H1 (cell line): ENCODE results near the gene SLC12A8. TPM values are rescaled to one million over a fixed set of nuclear protein-coding genes. Genes with fewer than 3 reads are reported as not detected.

Experiments
- CTBP2 ChIP-seq: IDR thresholded peaks from 2 replicates; pipeline ENCODE4 v1.7.0; 2011; ENCODE audit warnings: borderline replicate concordance, mild to moderate bottlenecking, moderate library complexity, mixed read lengths, low read length; ENCODE audit not compliant: insufficient read depth, insufficient read length
- EGR1 ChIP-seq: IDR thresholded peaks from 2 replicates; pipeline ENCODE4 v1.6.1; 2011; ENCODE audit warnings: low read depth, low read length, borderline replicate concordance
- POLR2AphosphoS5 ChIP-seq: IDR thresholded peaks from 2 replicates; pipeline ENCODE4 v1.6.1; 2011; ENCODE audit warnings: low read depth, low read length
- TAF7 ChIP-seq: optimal IDR thresholded peaks from 2 replicates; pipeline ENCODE3; 2011; ENCODE audit warnings: low read depth, mild to moderate bottlenecking, inconsistent platforms, low read length, moderate library complexity, borderline replicate concordance
- TCF12 ChIP-seq: IDR thresholded peaks from 2 replicates; pipeline ENCODE4 v1.6.1; 2011; ENCODE audit warnings: low read depth, mild to moderate bottlenecking, low read length
- polyA plus RNA-seq, 7 experiments: library from polyadenylated mRNA; depleted of rRNA in 3 of 7; stranded (reverse) in 5 of 7; unstranded in 2 of 7; fragments of >200 nt in 5 of 7; fragments of 200-250 nt in 2 of 7; gene quantifications; 1 replicate in 5 of 7; 2 replicates in 1 of 7; 4 replicates in 1 of 7; pipeline versions ENCODE4 v1.2.1 to v1.2.3, GENCODE V29; 2011 to 2013; ENCODE audit warnings: missing spikeins in 2 of 7, mixed read lengths in 2 of 7
- total RNA-seq: library from RNA; stranded (reverse); fragmentation: NEBNext Ultra II Directional; extraction: Animal tissue kit (Norgen Biotek cat#: 25700); gene quantifications from 2 replicates; pipeline ENCODE4 v1.2.1, GENCODE V29; 2021
- TF ChIP-seq, protein P1 (sequence below), 3 experiments: IDR thresholded peaks; 1 replicate in 2 of 3; 2 replicates in 1 of 3; pipeline versions ENCODE4 v1.5.1 to v1.6.1; 2011; ENCODE audit warnings: low read length in 3 of 3, mild to moderate bottlenecking in 3 of 3, inconsistent platforms in 2 of 3, low read depth in 1 of 3, moderate library complexity in 1 of 3; ENCODE audit not compliant: insufficient read depth in 1 of 3; ENCODE audit errors: control extremely low read depth in 1 of 3

The SLC12A8 gene
- total and polyA plus RNA-seq, 2 of the 8 experiments (the other 6 are each of a cell fraction or from before 2014, with no cell fraction given) = 13.7 to 14.4 TPM

DNA sequence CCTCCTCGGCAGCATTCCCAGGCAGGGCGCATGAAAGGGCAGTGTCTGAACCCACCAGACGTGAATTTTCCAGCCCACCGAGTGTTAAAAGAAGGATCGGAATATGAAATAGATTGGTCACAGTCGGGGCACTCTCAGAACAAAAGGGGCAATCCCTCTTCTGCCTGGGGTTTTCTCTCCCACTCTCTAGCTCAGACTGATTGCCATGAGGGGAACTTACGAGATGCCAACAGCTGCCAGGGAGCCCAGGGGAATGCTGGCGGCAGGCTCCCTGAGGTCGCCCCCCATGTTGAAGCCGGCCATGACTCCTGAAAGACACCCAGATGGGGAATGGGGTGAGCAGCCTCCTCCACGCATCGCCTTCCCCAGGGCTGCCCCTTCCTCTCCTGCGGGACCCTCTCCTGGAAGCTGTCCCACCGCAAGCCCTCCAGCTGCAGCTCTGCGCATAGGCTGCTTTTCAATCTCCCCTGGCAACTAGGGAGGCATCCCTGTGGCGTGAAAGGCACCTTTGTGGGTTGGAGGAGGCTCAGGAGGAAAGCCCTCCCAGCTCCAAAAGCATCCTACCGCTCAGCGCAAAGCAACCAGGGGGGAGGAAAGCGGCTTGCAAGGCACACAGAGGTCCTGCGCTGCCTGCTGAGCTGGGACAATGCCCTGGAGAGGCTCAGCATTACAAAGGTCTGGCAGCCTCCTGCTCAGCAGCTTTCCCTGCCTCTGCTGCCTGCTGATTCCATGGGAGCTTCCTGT is 92.0 kb downstream of the SLC12A8 start (continued):
- no peak for TF ChIP-seq TAF7
- no peak; the same call in 1 of the 2 replicates for TF ChIP-seq POLR2AphosphoS5
- TF ChIP-seq, protein P1, sequence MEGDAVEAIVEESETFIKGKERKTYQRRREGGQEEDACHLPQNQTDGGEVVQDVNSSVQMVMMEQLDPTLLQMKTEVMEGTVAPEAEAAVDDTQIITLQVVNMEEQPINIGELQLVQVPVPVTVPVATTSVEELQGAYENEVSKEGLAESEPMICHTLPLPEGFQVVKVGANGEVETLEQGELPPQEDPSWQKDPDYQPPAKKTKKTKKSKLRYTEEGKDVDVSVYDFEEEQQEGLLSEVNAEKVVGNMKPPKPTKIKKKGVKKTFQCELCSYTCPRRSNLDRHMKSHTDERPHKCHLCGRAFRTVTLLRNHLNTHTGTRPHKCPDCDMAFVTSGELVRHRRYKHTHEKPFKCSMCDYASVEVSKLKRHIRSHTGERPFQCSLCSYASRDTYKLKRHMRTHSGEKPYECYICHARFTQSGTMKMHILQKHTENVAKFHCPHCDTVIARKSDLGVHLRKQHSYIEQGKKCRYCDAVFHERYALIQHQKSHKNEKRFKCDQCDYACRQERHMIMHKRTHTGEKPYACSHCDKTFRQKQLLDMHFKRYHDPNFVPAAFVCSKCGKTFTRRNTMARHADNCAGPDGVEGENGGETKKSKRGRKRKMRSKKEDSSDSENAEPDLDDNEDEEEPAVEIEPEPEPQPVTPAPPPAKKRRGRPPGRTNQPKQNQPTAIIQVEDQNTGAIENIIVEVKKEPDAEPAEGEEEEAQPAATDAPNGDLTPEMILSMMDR (IDR thresholded peaks at IDR 0.05; ENCODE audit: control extremely low read depth in 1 of 3, insufficient read depth in 1 of 3, low read depth in 1 of 3, low read length in 3 of 3) = no peak
- no peak for TF ChIP-seq EGR1
- TF ChIP-seq TCF12 = 0 out of 2 replicates have a peak, but pooled peaks have one; percentile 75
- TF ChIP-seq CTBP2 = peak; percentile 98
